GM18520 (cell line): ENCODE measurements around the gene ARHGEF7.

Source experiments
- ATAC-seq: cut with Tn5 transposase; IDR thresholded peaks from one replicate; pipeline ENCODE4 v1.9.1; 2021; ENCODE audit not compliant: unreplicated experiment

Gene ARHGEF7

GRCh38 chr13:111292710-111293485, 177.8 kb downstream of the ARHGEF7 start:
- ATAC-seq: no peak

GRCh38 chr13:111295886-111296285, 180.8 kb downstream of the ARHGEF7 start:
- ATAC-seq: no peak

GRCh38 chr13:111296417-111296816, 181.3 kb downstream of the ARHGEF7 start:
- no peak for ATAC-seq

- no peak for ATAC-seq
Measured at GRCh38 chr13:111298214-111298975, 183.3 kb downstream of the ARHGEF7 start.

GRCh38 chr13:111302045-111302726, 187.1 kb downstream of the ARHGEF7 start:
- ATAC-seq: no peak

GRCh38 chr13:111303559-111303958, 188.4 kb downstream of the ARHGEF7 start:
- no peak for ATAC-seq

GRCh38 chr13:111304041-111304544, 189.0 kb downstream of the ARHGEF7 start:
- ATAC-seq: peak; percentile 87

GRCh38 chr13:111304603-111305289, 189.6 kb downstream of the ARHGEF7 start:
- no peak for ATAC-seq

GRCh38 chr13:111312944-111313590, 198.0 kb downstream of the ARHGEF7 start:
- ATAC-seq: no peak

- ATAC-seq: no peak
Measured at GRCh38 chr13:111313911-111314425, 198.9 kb downstream of the ARHGEF7 start.

- ATAC-seq: no peak
Measured at GRCh38 chr13:111314852-111315251, 199.7 kb downstream of the ARHGEF7 start.

- ATAC-seq: no peak
Measured at GRCh38 chr13:111315347-111315995, 200.4 kb downstream of the ARHGEF7 start.

GRCh38 chr13:111316161-111316730, 201.1 kb downstream of the ARHGEF7 start:
- no peak for ATAC-seq

GRCh38 chr13:111317042-111317550, 202.0 kb downstream of the ARHGEF7 start:
- ATAC-seq: no peak

GRCh38 chr13:111317571-111318345, 202.6 kb downstream of the ARHGEF7 start:
- no peak for ATAC-seq

- ATAC-seq: no peak
Measured at GRCh38 chr13:111318386-111318785, 203.3 kb downstream of the ARHGEF7 start.

GRCh38 chr13:111319521-111319920, 204.4 kb downstream of the ARHGEF7 start:
- no peak for ATAC-seq
